Naive B cell (primary cell): ENCODE data around the gene FCRL2. TPM values are rescaled to one million over a fixed set of nuclear protein-coding genes. Genes with fewer than 3 reads are reported as not detected.

Source experiments
- ATAC-seq, 2 donors: fragments of 150-1000 bp; cut with Tn5 transposase; 2 replicates each; pipeline ENCODE4 v1.10.0; 2021; ENCODE audit warnings: low read depth in 2 of 2, mild to moderate bottlenecking in 2 of 2, moderate library complexity in 2 of 2
- DNase-seq: peaks from one replicate; pipeline ENCODE4 v3.0.0; 2022
- H3K27ac Mint-ChIP-seq, 6 donors: one replicate each; pipeline ENCODE4 v1.8.0; 2020 to 2022; ENCODE audit warnings: mild to moderate bottlenecking in 6 of 6, mixed read lengths in 6 of 6, moderate library complexity in 5 of 6, inconsistent platforms in 2 of 6
- H3K27me3 Mint-ChIP-seq, 3 donors: one replicate each; pipeline ENCODE4 v1.8.0; 2021 to 2022; ENCODE audit warnings: mixed read lengths in 3 of 3, mild to moderate bottlenecking in 1 of 3
- H3K36me3 Mint-ChIP-seq, 2 donors: one replicate each; pipeline ENCODE4 v1.8.0; 2020 to 2022; ENCODE audit warnings: mixed read lengths in 2 of 2, inconsistent platforms in 1 of 2, mild to moderate bottlenecking in 1 of 2
- H3K4me1 Mint-ChIP-seq, 3 donors: one replicate each; pipeline ENCODE4 v1.8.0; 2020 to 2022; ENCODE audit warnings: mixed read lengths in 3 of 3, inconsistent platforms in 1 of 3, mild to moderate bottlenecking in 1 of 3, moderate library complexity in 1 of 3
- H3K4me3 Mint-ChIP-seq, 8 donors: one replicate each; pipeline ENCODE4 v1.8.0; 2020 to 2022; ENCODE audit warnings: mild to moderate bottlenecking in 8 of 8, mixed read lengths in 8 of 8, moderate library complexity in 8 of 8, inconsistent platforms in 2 of 8
- H3K9me3 Mint-ChIP-seq, 7 donors: one replicate each; pipeline ENCODE4 v1.8.0; 2020 to 2022; ENCODE audit warnings: mixed read lengths in 7 of 7, mild to moderate bottlenecking in 5 of 7, inconsistent platforms in 2 of 7, moderate library complexity in 1 of 7
- polyA plus RNA-seq, 6 donors: library from polyadenylated mRNA; unstranded; fragments of 300-500 nt; fragmentation: Illumina TruSeq; gene quantifications; one replicate each; pipeline ENCODE4 v1.2.3, GENCODE V29; 2021; ENCODE audit warnings: low read depth in 6 of 6

The FCRL2 gene
- polyA plus RNA-seq, 6 donors from 2014 or later = 26.1 to 98.4 (median 41.4) TPM

DNA sequence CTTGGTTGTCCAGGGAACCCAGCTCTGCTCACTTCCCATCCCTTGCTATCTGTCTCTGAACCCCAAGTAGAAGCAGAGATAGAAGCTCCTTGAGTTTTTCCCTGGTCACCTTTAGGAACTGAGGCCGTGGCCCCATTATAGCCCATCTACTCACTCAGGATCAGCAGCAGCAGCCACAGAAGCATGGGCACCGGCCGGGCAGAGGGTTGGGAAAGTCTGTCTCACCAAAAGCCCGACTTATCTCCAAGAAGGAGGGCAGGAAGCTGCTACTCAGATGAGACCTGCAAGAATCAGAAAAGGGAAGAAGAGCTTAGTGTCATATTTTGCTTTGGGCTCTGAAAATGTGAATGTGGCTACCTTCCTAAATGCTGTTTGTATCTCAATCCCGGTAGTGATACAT, 76.6 kb downstream of the FCRL2 start:
- peak; percentile 38 to 43 for ATAC-seq
- H3K27ac Mint-ChIP-seq = peak overlapping the region; percentile 84 to 96 (median 92)
- DNase-seq = peak; percentile 44
- peak overlapping the region; percentile 76 to 97 (median 91) for H3K4me3 Mint-ChIP-seq
- H3K9me3 Mint-ChIP-seq = peaks cover 0 to 5% (median 0%) of the 10 kb centered on the region in 7 donors
- H3K27me3 Mint-ChIP-seq = no peaks in the 10 kb centered on the region
- peaks cover 10 to 14% of the 10 kb centered on the region in 2 donors for H3K36me3 Mint-ChIP-seq
- peaks cover 88 to 98% (median 92%) of the 10 kb centered on the region in 3 donors for H3K4me1 Mint-ChIP-seq

DNA sequence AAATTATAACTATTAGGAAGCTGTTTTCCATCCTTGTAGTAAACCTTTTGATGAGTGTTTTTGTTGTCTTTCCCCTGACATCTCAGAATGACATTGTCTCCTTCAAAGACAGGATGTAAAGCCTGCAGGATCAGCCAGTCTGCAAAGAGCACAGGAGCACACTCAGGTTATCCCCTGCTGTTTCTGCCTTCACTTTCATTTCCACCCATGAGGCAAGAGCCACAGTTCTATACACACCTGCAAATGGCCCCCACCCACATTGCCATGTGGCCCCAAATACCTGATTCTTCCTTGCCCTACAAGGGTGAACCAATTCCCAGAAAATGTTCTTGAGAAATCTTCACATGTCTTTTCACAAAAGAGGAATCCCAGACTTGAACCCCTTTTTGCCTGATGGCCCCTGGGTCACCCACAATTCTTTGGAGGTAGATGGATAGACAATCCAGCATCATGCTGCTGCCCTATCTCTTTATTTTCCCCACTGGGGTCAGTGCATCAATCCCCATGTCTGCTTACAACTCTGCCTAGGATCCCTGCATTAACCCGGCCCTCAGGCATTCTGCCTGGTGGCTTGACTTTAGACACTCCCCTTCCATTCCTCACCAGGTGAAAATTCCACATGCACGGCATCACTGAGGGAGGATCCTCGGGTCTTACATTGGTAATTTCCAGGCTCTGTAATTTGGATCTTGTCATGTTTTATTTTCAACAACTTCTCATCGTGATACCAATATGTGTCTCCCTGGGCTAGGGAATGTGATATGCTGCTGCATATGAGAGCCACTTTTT, 79.0 kb downstream of the FCRL2 start:
- Mint-ChIP-seq H3K27me3 (no peaks in the 10 kb centered on the region), H3K4me3 (peak overlapping the region; percentile 66 to 97 (median 89)), H3K4me1 (peaks cover 92 to 97% (median 97%) of the 10 kb centered on the region in 3 donors), H3K27ac (peak overlapping the region; percentile 29 to 96 (median 90)), H3K36me3 (peaks cover 27 to 31% of the 10 kb centered on the region in 2 donors), H3K9me3 (peaks cover 0 to 5% (median 0%) of the 10 kb centered on the region in 7 donors)
- ATAC-seq (peak; percentile 43 to 69), DNase-seq (peak; percentile 26)

DNA sequence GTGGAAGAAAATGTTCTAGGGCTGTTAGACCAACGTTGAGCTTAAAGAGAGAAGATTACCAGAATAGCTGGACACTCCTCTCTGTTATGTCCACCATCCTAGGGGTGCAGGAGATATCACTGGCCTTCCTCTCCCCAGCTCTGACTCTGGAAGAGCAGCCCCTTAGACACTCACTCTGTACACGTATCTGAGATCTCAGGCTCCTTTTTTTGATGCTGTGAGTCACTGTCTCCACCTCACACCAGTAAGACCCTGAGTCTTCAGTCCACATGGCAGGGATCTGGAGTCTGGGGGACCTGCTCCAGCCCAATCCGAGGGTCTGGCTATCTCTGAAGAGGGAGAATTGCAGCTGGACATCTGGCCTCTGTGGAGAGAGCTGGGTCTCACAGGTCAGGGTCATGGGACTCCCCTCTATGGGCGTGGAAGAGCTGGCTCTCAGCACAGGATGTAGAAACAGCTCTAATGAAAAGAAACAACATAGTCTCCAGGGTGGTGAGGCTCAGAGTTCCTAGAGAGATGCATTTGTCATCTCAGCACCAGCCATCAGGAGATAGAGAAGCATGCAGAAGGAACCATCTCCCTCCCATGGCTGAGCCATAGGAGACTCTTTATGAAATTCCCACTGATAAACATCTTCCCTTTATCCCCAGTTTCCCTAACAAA, 79.8 kb downstream of the FCRL2 start:
- no peak for DNase-seq
- no peak for ATAC-seq
- Mint-ChIP-seq H3K4me1 (peaks cover 88 to 93% (median 89%) of the 10 kb centered on the region in 3 donors), H3K27me3 (no peaks in the 10 kb centered on the region), H3K4me3 (peak overlapping the region; percentile 66 to 97 (median 89)), H3K36me3 (peaks cover 27 to 31% of the 10 kb centered on the region in 2 donors), H3K9me3 (peaks cover 0 to 4% (median 0%) of the 10 kb centered on the region in 7 donors), H3K27ac (peak overlapping the region; percentile 29 to 93 (median 66))

Other genes starting within 250 kb of the FCRL2 start
- gene FCRL5, start 224.6 kb downstream of the FCRL2 start, polyA plus RNA-seq = 100 to 1,000 TPM in 2 of 6 donors, 10 to 100 TPM in 4; 31.3 to 138 (median 82.3) TPM
- gene FCRL4, start 179.0 kb downstream of the FCRL2 start, polyA plus RNA-seq = under 1 TPM in 3 of 6 donors, not detected in 3; 0.08 to 0.23 (median 0.09) TPM
- gene FCRL3, start 76.4 kb downstream of the FCRL2 start, polyA plus RNA-seq = 100 to 1,000 TPM; 129 to 322 (median 238) TPM
- gene FCRL1, start 43.0 kb upstream of the FCRL2 start, polyA plus RNA-seq = 100 to 1,000 TPM; 294 to 743 (median 458) TPM
- not detected for gene CD5L, start 64.7 kb upstream of the FCRL2 start, polyA plus RNA-seq
- not detected for gene KIRREL1, start 216.5 kb upstream of the FCRL2 start, polyA plus RNA-seq